HEK293 (cell line): ENCODE data around the gene ANKZF1.

Source experiments
- CTCF ChIA-PET: fragments of 350-600 bp; formaldehyde crosslinking; extraction: SDS; loops from one replicate; lab custom pipeline; 2021; ENCODE audit warnings: antibody characterized with exemption; lab: Yijun Ruan, JAX
- POLR2A ChIA-PET: fragments of 300-600 bp; formaldehyde crosslinking; extraction: SDS; loops from one replicate; lab custom pipeline; 2020; ENCODE audit warnings: antibody characterized with exemption, inconsistent platforms; lab: Yijun Ruan, JAX
- H3K27ac ChIP-seq: fragments of 200-500 bp; sonication (Bioruptor generic); 2 replicates; pipeline ENCODE4 v1.5.1; 2014; ENCODE audit warnings: low read depth, low read length, control low read depth, inconsistent platforms; ENCODE audit errors: extremely low read depth
- H3K36me3 ChIP-seq, 2 experiments: fragments of 200-500 bp in 1 of 2; sonication (Bioruptor generic) in 1 of 2; 1 replicate in 1 of 2; 2 replicates in 1 of 2; pipeline ENCODE4 v1.5.1; 2014 to 2017; ENCODE audit warnings: inconsistent platforms in 2 of 2, low read length in 2 of 2; ENCODE audit not compliant: control insufficient read depth in 2 of 2, insufficient read depth in 1 of 2
- H3K4me1 ChIP-seq: fragments of 200-500 bp; sonication (Bioruptor generic); 2 replicates; pipeline ENCODE4 v1.5.1; 2014; ENCODE audit warnings: mild to moderate bottlenecking, low read length, inconsistent platforms; ENCODE audit not compliant: control insufficient read depth, insufficient read depth
- H3K4me3 ChIP-seq: 2 replicates; pipeline ENCODE4 v1.5.1; 2011; ENCODE audit warnings: low read depth, mild to moderate bottlenecking, control low read depth, low read length, moderate library complexity
- H3K9me3 ChIP-seq: fragments of 200-500 bp; sonication (Bioruptor generic); 2 replicates; pipeline ENCODE4 v1.5.1; 2014; ENCODE audit warnings: low read depth, low read length, inconsistent platforms; ENCODE audit not compliant: control insufficient read depth, insufficient read depth
- GLI4 ChIP-seq: fragments of 450-650 bp; formaldehyde crosslinking; IDR thresholded peaks from 2 replicates; pipeline ENCODE4 v1.5.1; 2016; ENCODE audit warnings: missing biosample characterization, missing genetic modification characterization
- HIC1 ChIP-seq: fragments of 450-650 bp; formaldehyde crosslinking; IDR thresholded peaks from 2 replicates; pipeline ENCODE4 v1.5.1; 2016; ENCODE audit warnings: missing biosample characterization, missing genetic modification characterization
- PRDM2 ChIP-seq: fragments of 450-650 bp; formaldehyde crosslinking; IDR thresholded peaks from 2 replicates; pipeline ENCODE4 v1.5.1; 2016; ENCODE audit warnings: missing biosample characterization, missing genetic modification characterization, borderline replicate concordance
- SCRT1 ChIP-seq: fragments of 450-650 bp; formaldehyde crosslinking; IDR thresholded peaks from 2 replicates; pipeline ENCODE4 v1.5.1; 2016; ENCODE audit warnings: missing biosample characterization, missing genetic modification characterization, borderline replicate concordance
- SCRT2 ChIP-seq: fragments of 450-650 bp; formaldehyde crosslinking; IDR thresholded peaks from 2 replicates; pipeline ENCODE4 v1.5.1; 2016; ENCODE audit warnings: missing biosample characterization, missing genetic modification characterization
- SP3 ChIP-seq: fragments of 450-650 bp; formaldehyde crosslinking; IDR thresholded peaks from 2 replicates; pipeline ENCODE4 v1.5.1; 2016; ENCODE audit warnings: missing biosample characterization, missing genetic modification characterization
- TSHZ1 ChIP-seq: fragments of 450-650 bp; formaldehyde crosslinking; IDR thresholded peaks from 2 replicates; pipeline ENCODE4 v1.5.1; 2016; ENCODE audit warnings: missing biosample characterization, missing genetic modification characterization, borderline replicate concordance
- ZBTB17 ChIP-seq: fragments of 450-650 bp; formaldehyde crosslinking; IDR thresholded peaks from 2 replicates; pipeline ENCODE4 v1.5.1; 2016; ENCODE audit warnings: missing biosample characterization, missing genetic modification characterization
- ZEB2 ChIP-seq: fragments of 450-650 bp; formaldehyde crosslinking; IDR thresholded peaks from 2 replicates; pipeline ENCODE4 v1.5.1; 2016; ENCODE audit warnings: missing biosample characterization, missing genetic modification characterization
- ZNF280C ChIP-seq: fragments of 450-650 bp; formaldehyde crosslinking; IDR thresholded peaks from 2 replicates; pipeline ENCODE4 v1.5.1; 2016; ENCODE audit warnings: missing biosample characterization, missing genetic modification characterization
- ZNF433 ChIP-seq: fragments of 450-650 bp; formaldehyde crosslinking; IDR thresholded peaks from 2 replicates; pipeline ENCODE4 v1.5.1; 2016; ENCODE audit warnings: missing biosample characterization, missing genetic modification characterization, low read depth
- ZNF473 ChIP-seq: fragments of 450-650 bp; formaldehyde crosslinking; IDR thresholded peaks from 2 replicates; pipeline ENCODE4 v1.5.1; 2017; ENCODE audit warnings: missing biosample characterization, missing genetic modification characterization
- ZNF639 ChIP-seq: fragments of 450-650 bp; formaldehyde crosslinking; IDR thresholded peaks from 2 replicates; pipeline ENCODE4 v1.5.1; 2016; ENCODE audit warnings: missing biosample characterization, missing genetic modification characterization
- ZNF664 ChIP-seq: fragments of 450-650 bp; formaldehyde crosslinking; IDR thresholded peaks from 2 replicates; pipeline ENCODE4 v1.5.1; 2016; ENCODE audit warnings: missing biosample characterization, missing genetic modification characterization

The ANKZF1 gene

GRCh38 chr2:219198974-219199373 lies 30.6 kb upstream of the ANKZF1 start (continued):
- no peak for TF ChIP-seq SCRT2 (tag by site-specific recombination)
- no peak for TF ChIP-seq SP3 (tag by site-specific recombination)
- TF ChIP-seq ZNF433 (tag by site-specific recombination) = no peak
- TF ChIP-seq SCRT1 (tag by site-specific recombination) = no peak
- TF ChIP-seq ZEB2 (tag by site-specific recombination) = no peak
- TF ChIP-seq ZNF664 (tag by site-specific recombination) = no peak
- TF ChIP-seq ZNF473 = no peak

GRCh38 chr2:219199470-219200211 lies 30.0 kb upstream of the ANKZF1 start:
- Histone ChIP-seq H3K9me3 (no peaks in the 10 kb centered on the region), H3K4me1 (no peaks in the 10 kb centered on the region; the same call in 1 of the 2 replicates), H3K36me3 (no peaks in the 10 kb centered on the region), H3K4me3 (no peak overlapping the region), H3K27ac (no peak overlapping the region)
- POLR2A ChIA-PET = interaction anchor here (1.3 kb wide), 1 partner anchor 23 kb away, joined by 4 read pairs; the partner anchor contains the start of gene CNPPD1
- TF ChIP-seq ZNF639 (tag by site-specific recombination) = no peak
- no peak for TF ChIP-seq TSHZ1 (tag by site-specific recombination)
- TF ChIP-seq ZNF280C (tag by site-specific recombination) = no peak
- TF ChIP-seq HIC1 = no peak
- peak; percentile 24; the same call in 1 of the 2 replicates for TF ChIP-seq ZBTB17 (tag by site-specific recombination)
- no peak for TF ChIP-seq PRDM2 (tag by site-specific recombination)
- no peak for TF ChIP-seq GLI4
- CTCF ChIA-PET = interaction anchor here (0.6 to 0.7 kb wide), 2 partner anchors 95 to 669 kb away, joined by 3 read pairs; no protein-coding TSS in a partner anchor
